CD4-positive, alpha-beta T cell treated with Interleukin-1 beta for 1 hour (primary cell): ENCODE measurements around the gene IER3.
"Not testable (repeated sequence)": the region's sequence is repeated elsewhere in the genome, so short reads cannot be mapped to it uniquely, and the experiment has no call there.

Source experiments
- DNase-seq, 2 donors: peaks; one replicate each; pipeline ENCODE4 v3.0.0-alpha.2; 2020 to 2022

Gene IER3

DNA sequence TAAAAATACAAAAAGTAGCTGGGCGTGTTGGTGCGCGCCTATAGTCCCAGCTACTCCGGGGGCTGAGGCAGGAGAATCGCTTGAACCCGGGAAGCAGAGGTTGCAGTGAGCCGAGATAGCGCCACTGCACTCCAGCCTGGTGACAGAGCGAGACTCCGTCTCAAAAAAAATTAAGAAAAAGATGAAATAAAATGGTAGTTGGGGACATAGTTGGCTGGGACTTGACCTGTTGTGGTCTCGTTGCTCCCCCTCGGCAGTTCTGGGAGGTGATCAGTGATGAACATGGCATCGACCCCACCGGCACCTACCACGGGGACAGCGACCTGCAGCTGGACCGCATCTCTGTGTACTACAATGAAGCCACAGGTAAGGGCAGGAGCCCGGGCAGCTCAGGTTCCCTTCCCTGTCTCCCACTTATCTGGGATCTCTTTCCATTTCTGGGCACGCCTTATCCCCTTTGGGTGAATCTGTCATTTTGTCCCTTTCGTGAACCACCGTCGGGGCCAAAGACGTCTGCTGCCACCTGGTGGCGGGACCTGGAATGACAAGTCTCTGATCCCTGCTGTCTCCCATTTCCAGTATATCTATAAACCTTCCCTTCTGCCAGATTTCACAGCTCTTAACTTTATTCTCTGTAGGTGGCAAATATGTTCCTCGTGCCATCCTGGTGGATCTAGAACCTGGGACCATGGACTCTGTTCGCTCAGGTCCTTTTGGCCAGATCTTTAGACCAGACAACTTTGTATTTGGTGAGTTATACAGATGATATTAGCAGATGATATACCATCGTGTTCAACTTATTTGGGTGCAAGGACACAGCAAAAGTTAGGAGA is 21.9 kb downstream of the IER3 start:
- DNase-seq = peak; percentile 79 to 86

DNA sequence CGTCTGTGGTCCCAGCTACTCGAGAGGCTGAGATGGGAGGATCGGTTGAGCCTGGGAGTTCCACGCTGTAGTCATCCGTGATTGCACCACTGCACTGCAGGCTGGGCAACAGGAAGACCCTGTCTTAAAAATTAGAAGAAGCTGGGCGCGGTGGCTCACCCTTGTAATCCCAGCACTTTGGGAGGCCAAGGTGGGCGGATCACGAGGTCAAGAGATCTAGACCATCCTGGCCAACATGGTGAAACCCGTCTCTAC is 22.4 kb downstream of the IER3 start:
- peak; percentile 25 to 43 for DNase-seq

DNA sequence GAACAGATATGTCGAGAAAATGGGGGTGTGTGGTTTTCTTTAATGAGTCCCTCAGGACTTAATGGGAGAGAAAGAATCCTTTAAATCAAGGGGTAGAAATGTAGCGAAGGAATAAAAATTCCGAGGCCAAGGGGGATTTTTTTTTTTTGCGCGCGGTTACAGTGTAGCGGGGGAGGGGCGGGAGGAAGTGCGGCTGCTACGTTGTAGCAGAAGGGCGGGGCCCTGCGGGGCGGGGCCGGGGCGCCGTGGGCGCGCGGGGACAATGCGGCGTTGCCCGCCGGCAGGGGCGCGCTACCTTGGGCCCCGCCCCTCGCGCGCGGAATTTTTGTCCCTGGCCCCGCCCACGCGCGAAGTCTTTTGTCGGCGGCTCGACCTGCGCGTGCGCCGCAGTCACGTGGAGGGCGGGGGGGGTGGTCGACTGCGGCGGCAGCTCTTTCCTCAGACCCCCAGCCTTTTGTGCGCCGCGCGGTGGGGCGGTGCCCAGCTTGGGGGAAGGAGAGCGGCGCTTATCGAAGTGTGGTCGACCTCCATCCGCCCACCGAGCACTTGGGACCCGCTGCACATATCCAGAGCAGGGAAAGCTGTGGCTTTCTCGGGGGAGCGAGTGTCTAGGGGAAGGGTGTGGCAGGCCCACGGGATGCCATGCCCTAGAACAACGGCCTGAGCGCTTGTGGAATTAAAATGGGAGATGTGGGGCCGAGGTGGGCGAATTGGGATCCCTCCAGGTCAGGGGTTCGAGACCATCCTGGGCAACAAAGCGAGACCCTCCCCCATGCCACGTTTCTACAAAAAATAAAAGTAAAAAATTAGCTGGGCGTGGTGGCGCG is 22.9 kb downstream of the IER3 start:
- peak; percentile 94 to 95 for DNase-seq

DNA sequence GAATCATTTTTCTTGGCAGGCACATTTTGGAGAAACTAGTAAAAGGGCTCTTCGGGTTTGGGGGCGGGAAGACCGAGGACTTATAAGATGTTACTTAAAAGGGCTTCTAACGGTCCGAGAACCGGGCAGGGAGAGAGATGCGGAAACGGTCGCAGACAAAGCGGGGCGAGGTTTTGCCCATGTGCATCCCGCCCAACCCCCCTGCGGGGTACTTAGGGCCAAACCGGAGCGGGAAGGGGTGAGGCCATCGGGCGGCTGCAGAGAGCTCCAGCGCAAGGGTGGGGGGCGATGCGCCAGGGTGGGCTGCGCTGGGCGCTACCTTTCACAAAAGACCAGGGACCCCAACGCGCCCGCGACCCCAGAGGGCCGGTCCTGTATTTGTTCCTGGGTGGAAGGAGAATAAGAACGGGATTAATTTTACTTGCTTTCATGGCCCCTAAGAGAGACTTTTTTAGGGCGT is 23.6 kb downstream of the IER3 start:
- DNase-seq = peak; percentile 51 to 62

DNA sequence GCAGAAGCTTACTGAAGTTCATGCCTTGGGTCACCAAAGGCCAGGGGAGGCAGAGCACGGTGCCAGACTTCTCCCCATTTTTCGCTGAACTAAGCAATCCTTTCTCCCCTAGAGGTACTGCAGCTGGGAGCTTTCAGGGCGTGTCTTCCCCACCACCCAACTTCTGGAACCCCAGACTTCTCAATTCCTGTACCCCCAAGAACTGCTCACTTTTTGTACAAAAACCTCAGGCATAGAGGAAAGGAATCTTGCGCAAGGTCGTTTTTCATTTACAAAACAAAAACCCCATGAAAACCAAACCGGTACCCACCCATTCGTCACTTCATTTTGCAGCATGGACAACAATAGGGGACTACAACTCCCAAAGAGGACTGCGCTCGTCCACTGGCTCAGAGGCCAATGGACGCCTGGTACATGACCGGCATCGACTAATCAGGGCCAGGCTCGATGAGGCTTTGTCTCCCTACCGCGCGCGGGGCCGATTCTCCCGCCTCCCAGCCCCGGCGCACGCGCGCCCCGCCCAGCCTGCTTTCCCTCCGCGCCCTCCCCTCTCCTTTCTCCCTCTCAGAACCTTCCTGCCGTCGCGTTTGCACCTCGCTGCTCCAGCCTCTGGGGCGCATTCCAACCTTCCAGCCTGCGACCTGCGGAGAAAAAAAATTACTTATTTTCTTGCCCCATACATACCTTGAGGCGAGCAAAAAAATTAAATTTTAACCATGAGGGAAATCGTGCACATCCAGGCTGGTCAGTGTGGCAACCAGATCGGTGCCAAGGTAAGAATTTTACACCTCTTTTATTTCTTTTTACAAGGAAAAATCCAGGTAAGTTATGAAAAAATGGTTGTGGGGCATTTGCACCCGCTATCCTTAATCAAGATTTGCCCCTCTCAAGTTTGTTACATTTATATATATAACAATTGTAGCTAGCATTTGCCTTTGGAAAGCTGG is 24.3 kb downstream of the IER3 start, which contains the start of gene TUBB:
TSS of gene TUBB (plus strand) at position 562 of the 947 bp plus-strand sequence. CDS start at position 717, 155 bp downstream.
- DNase-seq = peak; percentile 95 to 96

DNA sequence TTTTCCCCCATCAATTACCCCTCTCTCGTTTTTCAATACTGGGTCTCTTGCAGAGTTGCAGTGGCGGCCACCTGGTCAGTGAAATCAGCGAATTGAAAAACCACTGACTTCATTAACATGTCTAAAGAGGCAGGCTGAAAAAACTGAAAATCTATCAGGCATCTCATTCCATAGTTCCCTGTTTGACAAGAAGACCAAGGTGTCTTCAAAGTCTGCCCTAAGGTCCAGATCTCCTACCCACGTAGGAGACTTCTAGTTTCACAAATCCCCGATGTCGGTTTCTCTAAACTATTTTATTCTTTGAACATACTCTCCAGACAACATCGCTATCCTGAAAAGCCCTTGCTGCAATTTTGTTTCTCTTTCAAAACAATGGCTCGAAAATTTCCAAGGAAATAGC is 25.0 kb downstream of the IER3 start:
- no peak for DNase-seq

DNA sequence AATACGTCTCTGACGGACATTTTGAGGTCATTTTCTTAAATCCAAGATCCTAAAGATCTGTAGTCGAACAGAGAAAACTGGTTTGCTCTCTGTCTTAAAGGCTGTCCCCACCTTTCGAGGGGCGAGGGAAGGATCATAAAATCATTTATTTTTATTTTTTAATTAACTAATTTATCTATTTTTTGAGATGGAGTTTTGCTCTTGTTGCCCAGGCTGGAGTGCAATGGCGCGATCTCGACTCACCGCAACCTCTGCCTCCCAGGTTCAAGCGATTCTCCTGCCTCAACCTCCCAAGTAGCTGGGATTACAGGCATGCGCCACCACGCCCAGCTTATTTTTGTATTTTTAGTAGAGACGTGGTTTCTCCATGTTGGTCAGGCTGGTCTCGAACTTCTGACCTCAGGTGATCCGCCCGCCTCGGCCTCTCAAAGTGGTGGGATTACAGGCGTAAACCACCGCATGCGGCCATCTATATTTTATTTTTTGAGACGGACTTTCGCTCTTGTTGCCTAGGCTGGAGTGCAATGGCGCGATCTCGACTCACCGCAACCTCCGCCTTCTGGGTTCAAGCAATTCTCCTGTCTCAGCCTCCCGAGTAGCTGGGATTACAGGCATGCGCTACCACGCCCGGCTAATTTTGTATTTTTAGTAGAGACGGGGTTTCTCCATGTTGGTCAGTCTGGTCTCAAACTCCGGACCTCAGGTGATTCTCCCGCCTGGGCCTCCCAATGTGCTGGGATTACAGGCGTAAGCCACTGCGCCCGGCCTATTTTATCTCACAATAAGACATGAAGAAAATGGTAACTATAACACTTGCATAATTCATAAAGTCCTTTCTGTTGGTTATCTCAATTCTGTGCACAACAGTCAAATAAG is 26.3 kb downstream of the IER3 start:
- not testable (repeated sequence) for DNase-seq

DNA sequence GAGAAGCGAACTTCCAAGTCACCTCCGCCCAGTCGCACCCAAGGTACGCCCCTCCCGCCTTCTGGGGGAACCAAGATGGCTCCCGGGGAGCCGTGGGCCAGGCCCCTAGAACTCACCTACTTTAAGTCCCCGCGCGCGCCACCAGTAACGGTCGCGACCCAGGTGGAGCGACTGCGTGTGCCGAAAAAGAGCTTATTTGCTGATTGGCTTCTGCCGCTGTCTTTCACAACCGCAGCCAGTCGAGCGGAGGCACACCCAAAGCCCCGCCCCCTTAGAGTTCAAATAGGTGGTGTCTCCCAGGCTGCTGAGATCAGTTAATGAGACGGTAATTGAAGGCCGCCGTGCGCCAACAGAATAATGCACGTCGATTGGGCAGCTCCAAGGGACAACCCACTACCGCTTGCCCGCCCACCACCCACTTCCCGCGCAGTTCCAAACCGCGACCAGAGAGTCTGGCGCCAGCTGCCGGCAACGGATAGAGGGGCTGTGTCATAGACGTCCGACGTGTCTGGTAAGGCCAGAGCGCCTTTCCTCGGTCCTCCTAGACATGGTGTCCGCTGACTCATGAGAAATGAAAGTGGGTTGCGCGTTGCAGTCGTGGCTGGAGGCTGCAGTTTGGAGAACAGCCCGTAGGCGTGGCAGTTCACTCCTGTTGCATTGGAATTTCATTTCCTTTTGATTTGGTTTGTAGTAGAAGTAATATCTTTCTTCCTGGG is 27.1 kb downstream of the IER3 start, which contains the start of gene MDC1:
TSS of gene MDC1 (minus strand) at position 153 of the 716 bp plus-strand sequence. CDS start 2,106 bp downstream, outside the sequence.
- peak; percentile 100 for DNase-seq

DNA sequence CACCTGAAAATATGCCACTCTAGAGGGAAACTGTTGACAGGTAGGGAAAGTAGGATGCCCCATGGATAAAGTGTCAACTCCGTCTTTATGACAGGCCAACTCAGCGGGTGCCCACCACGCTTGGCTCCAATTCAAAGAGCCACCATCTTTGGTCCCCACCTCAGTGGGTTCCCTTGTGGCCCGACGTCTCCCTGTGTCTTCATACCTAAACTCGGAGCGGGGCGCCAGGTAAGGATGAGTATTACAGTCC is 27.5 kb downstream of the IER3 start:
- DNase-seq = no peak

DNA sequence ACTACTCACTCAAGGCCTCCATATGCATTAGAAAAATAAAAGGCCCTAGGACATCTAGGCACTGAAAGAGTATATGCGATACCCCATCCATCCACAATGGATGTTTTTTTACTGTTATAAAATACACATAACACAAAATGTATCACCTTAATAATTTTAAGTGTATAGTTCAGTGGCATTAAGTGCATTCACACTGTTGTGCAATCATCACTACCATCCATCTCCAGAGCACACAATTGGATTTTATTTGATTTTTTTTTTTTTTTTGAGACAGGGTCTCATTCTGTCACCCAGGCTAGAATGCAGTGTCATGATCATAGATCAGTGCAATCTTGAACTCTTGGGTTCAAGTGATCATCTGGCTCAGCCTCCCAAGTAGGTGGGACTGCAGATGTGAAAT is 30.1 kb downstream of the IER3 start:
- DNase-seq = no peak

DNA sequence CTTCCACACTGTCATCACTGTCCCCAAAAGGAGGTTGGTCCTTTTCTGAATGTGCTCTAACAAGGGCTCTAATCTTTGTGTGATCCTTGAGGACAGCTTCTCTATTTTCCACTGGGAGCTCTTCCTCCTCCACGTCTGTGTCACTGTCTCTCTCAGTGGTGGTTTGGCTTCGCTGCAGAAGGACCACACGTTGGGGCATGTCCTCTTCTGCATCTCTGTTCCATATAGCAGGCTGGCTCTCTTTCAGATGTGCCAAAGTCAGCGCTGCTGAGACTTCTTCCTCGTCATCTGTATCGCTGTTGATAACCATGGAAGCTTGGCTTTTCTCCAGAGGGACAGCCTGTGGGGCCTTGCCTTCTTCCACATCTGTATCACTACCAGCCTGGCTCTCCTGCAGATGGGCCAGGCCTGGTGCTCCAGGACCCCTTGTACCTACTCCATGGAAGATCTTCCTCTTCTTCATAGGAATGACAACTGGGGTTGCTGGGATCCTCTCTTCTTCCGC is 31.9 kb downstream of the IER3 start:
- no peak for DNase-seq

DNA sequence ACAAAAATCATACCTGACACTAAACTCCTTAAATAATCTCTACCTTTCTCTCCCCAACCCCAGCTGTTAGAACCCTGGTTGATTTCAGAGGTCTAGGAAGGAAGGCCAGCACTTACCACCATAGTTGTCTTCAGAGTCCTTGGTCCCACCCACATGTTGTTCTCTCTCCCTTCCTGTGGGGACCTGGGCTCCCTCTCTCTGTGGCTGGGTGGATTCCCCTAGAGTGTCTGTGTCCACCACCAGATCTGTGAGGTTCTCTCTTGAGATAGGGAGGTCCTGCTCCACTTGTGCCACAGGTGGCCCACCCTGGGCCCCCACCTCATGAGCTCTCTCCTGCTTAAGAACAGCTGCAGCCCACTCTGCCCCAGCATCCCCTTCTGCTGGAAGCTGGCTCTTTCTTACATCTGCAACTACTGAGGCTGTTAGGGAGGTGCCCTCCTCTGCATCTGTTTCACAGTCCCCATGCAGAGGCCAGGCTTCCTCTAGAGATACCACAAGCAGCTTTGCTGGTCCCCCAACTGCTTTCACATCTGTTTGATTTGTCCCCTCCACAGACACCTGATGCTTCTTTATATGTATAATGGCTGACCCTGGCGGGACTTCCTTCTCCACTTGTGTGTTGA is 32.5 kb downstream of the IER3 start:
- no peak for DNase-seq

DNA sequence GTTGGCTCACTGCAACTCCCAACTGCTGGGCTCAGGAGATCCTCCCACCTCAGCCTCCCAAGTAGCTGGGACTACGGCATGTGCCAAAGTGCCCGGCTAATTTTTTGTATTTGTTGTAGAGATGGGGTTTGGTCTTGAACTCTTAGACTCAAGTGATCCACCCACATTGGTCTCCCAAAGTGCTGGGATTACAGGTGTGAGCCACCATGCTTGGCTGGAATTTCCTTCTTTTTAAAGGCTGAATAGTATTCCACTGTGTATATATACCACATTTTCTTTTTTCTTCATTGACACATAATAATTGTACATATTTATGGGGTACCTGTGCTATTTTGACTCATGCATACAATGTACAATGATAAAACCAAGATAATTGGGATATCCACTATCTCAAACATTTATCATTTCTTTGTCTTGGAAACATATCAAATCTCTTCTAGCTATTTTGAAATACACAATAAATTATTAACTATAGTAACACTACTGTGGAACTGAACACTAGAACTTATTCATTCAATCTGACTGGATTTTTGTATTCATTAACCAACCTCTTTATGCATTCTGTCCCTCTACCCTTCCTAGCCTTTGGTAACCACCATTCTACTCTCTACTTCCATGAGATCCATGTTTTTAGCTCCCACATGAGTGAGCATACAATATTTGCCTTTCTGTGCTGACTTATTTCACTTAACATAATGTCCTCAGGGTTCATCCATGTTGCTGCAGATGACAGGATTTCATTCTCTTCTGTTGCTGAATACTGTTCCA is 35.1 kb downstream of the IER3 start:
- no peak for DNase-seq

DNA sequence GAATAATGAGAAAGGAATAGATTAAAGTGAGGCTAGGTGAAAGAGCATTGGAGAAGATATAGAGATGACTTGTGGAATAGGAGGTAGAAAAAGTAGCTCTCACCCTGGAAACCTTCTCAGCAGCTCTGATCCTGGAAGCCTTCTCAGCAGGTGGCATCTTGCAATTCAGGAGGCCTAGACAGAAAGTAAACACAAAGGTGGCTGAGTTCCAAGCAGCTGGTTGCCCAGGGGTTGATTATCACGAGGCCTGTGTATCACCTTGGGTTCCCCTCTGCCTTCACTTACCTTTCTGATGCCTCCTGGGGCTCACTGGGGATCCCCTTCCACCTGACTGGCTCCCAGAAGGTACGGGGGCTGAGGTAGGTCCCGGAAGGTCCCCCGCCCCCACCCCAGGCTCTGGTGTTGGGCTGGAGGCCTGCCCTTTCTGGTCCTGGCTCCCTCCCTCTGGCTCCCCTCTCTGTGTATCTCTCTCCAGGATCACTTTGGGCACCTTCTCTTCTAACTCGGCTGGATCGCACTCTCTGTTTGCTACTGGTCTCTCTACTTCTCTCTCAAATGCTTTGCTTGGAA is 37.0 kb downstream of the IER3 start:
- DNase-seq = no peak

DNA sequence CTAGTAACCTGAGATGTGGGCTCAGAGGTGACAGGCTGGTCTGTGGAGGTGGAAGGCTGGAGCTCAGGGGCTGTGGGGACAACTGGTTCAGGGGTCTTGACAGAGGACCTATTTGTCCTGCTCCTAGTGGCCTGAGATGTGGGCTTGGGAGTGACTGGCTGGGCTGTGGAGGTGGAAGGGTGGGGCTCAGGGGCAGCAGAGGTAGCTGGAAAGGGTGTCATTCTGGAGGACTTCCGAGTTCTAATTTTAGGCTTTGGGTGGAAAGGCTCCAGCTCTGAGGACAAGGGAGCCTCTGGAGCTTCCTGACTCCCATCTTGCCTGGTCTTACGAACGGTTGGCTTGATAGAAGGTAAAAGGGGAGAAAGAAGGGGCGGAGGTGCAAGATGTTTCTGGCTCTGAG is 38.7 kb downstream of the IER3 start:
- no peak for DNase-seq

DNA sequence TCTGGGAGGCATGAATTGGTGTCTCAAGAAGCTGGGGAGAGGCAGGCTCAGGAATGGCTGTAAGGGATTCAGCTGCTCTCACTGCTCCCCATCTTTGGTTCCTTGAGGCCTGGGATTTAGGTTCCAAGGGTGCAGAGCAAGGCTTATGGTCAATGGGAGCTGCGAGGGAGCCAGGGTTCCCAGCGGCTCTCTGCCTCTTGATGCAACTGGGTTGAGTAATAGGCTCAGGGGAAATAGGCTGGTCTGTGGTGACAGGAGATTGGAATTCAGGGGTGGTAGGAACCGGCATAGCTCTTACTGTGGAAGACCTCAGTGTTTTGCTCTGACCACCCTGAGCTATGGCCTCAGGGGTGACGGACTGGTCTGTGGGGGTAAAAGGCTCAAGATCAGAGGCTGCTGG is 40.5 kb downstream of the IER3 start:
- no peak for DNase-seq

DNA sequence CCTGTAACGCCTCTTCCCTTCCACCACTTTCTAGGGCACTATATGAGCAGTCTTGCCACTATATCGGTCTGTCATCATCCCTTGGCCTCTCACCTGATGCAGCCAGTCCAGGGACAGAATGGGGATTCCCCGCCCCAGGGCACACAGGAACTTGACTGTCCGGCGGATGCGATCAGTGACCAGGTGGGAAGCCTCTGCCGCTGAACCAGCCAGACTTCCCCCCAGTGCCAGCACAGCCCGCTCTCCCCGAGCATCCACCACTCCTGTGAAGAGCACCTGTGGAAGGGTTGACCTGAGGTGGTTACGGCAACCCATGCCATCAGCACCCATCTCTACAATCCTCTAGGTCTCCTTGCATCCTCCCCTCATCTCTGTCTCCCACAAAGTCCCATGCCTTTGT is 41.3 kb downstream of the IER3 start:
- no peak for DNase-seq

DNA sequence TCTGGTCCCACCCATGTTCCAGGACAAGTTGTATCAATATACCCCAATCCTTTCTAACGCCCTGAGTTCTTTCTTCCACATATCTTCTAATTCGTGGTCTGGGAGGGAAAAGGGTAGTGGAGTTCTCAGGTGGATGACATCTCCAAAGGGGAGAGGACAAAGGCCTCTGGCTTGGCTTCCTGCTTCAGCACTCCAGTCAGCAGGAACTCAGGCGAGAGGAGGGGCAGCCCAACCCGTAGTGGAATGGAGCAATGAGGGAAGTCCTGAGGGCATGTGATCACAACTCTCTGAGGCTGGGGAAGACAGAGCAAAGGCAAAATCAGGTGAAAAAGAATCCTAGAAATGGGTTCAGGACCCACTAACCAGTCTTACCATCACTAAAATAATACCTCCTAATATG is 44.0 kb downstream of the IER3 start:
- peak in 1 of 2 donors; percentile 21 for DNase-seq

DNA sequence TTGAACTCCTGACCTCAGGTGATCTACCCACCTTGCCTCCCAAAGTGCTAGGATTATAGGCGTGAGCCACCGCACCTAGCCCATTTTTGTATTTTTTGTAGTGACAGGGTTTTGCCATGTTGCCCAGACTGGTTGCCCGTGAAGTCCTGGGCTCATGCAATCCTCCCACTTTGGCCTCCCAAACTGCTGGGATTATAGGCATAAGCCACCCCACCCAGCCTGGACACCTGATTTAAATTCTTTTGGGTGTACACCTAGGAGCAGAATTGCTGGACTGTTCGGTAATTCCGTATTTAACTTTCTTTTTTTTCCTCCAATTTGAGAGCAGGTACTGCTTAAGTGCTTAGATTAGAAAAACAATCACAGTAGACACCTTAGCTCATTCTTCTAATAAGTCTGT is 47.9 kb downstream of the IER3 start:
- no peak for DNase-seq
